Measurements from ENCODE around the gene TUT4. TPM values are rescaled to one million over a fixed set of nuclear protein-coding genes. Genes with fewer than 3 reads are reported as not detected.

Gene TUT4
- total and polyA plus RNA-seq, 2 experiments from 2014 or later = 37.9 to 58.0 TPM

- no peak for DNase-seq (ENCODE audit: low spot score)
- Histone ChIP-seq H2AFZ (no peak overlapping the region), H4K20me1 (ENCODE audit: insufficient read depth, poor library complexity, severe bottlenecking) (peaks cover 38% of the 10 kb centered on the region)
These were observed 8.0 kb downstream of the TUT4 start for GRCh38 chr1:52544665-52545525.

GRCh38 chr1:52542085-52542688 is 10.7 kb downstream of the TUT4 start:
- H3K36me3 ChIP-seq (replicated peaks; ENCODE audit: insufficient read depth, low read depth) = no peaks in the 10 kb centered on the region
- WGBS (ENCODE audit: low lambda C conversion rate, missing lambda C conversion rate) = 97% methylated on average over 5 of the region's 5 CpGs
- peaks cover 12% of the 10 kb centered on the region for H4K20me1 ChIP-seq (ENCODE audit: insufficient read depth, poor library complexity, severe bottlenecking)
- no peaks in the 10 kb centered on the region for H3K4me1 ChIP-seq (ENCODE audit: insufficient read depth)
- H3K9me2 ChIP-seq (replicated peaks; ENCODE audit: insufficient read depth) = no peaks in the 10 kb centered on the region
- no peak for TF ChIP-seq EZH2phosphoT487 (IDR thresholded peaks at IDR 0.05; ENCODE audit: low read depth, severe bottlenecking, unreplicated experiment)
- no peak for TF ChIP-seq EZH2 (IDR thresholded peaks at IDR 0.05; ENCODE audit: borderline replicate concordance)
- TF ChIP-seq CTCF (IDR thresholded peaks at IDR 0.05; ENCODE audit: poor library complexity) = no peak
- DNase-seq (ENCODE audit: low spot score) = no peak
- H3K27me3 ChIP-seq = no peaks in the 10 kb centered on the region
- H3K4me2 ChIP-seq = no peak overlapping the region
- H3K27ac ChIP-seq = no peak overlapping the region
- H3K4me3 ChIP-seq = no peak overlapping the region
- H3K79me2 ChIP-seq = peaks cover 100% of the 10 kb centered on the region
- H3K9me3 ChIP-seq (ENCODE audit: low read depth) = peaks cover 13% of the 10 kb centered on the region
- H2AFZ ChIP-seq = no peak overlapping the region

More at GRCh38 chr1:52544665-52545525, 8.0 kb downstream of the TUT4 start:
- Histone ChIP-seq H3K27ac (no peak overlapping the region), H3K9me2 (replicated peaks; ENCODE audit: insufficient read depth) (no peaks in the 10 kb centered on the region), H3K36me3 (replicated peaks; ENCODE audit: insufficient read depth, low read depth) (no peaks in the 10 kb centered on the region), H3K9me3 (ENCODE audit: low read depth) (peaks cover 13% of the 10 kb centered on the region), H3K4me1 (ENCODE audit: insufficient read depth) (peaks cover 9% of the 10 kb centered on the region), H3K27me3 (no peaks in the 10 kb centered on the region), H3K4me3 (no peak overlapping the region), H3K4me2 (no peak overlapping the region), H3K79me2 (peaks cover 100% of the 10 kb centered on the region)
- 98% methylated on average over 8 of the region's 8 CpGs for WGBS (ENCODE audit: low lambda C conversion rate, missing lambda C conversion rate)
- TF ChIP-seq CTCF (IDR thresholded peaks at IDR 0.05; ENCODE audit: poor library complexity) = no peak
- no peak for TF ChIP-seq EZH2phosphoT487 (IDR thresholded peaks at IDR 0.05; ENCODE audit: low read depth, severe bottlenecking, unreplicated experiment)
- TF ChIP-seq EZH2 (IDR thresholded peaks at IDR 0.05; ENCODE audit: borderline replicate concordance) = no peak

- H3K9me3 ChIP-seq (ENCODE audit: low read depth) = peaks cover 13% of the 10 kb centered on the region
- TF ChIP-seq EZH2phosphoT487 (IDR thresholded peaks at IDR 0.05; ENCODE audit: low read depth, severe bottlenecking, unreplicated experiment) = no peak
- no peak for TF ChIP-seq EZH2 (IDR thresholded peaks at IDR 0.05; ENCODE audit: borderline replicate concordance)
- no peak for TF ChIP-seq CTCF (IDR thresholded peaks at IDR 0.05; ENCODE audit: poor library complexity)
- no peaks in the 10 kb centered on the region for H3K4me1 ChIP-seq (ENCODE audit: insufficient read depth)
- no peak for DNase-seq (ENCODE audit: low spot score)
- H3K4me2 ChIP-seq = no peak overlapping the region
- no peaks in the 10 kb centered on the region for H3K36me3 ChIP-seq (replicated peaks; ENCODE audit: insufficient read depth, low read depth)
- 98% methylated on average over 2 of the region's 2 CpGs for WGBS (ENCODE audit: low lambda C conversion rate, missing lambda C conversion rate)
- no peak overlapping the region for H3K4me3 ChIP-seq
- no peak overlapping the region for H3K27ac ChIP-seq
- H3K27me3 ChIP-seq = no peaks in the 10 kb centered on the region
- H3K9me2 ChIP-seq (replicated peaks; ENCODE audit: insufficient read depth) = no peaks in the 10 kb centered on the region
- peaks cover 19% of the 10 kb centered on the region for H4K20me1 ChIP-seq (ENCODE audit: insufficient read depth, poor library complexity, severe bottlenecking)
- peaks cover 100% of the 10 kb centered on the region for H3K79me2 ChIP-seq
- H2AFZ ChIP-seq = no peak overlapping the region
These were observed 17.7 kb downstream of the TUT4 start for GRCh38 chr1:52534928-52535764.
